GM19372 (cell line): ENCODE measurements around the gene CLEC18B.
"Not testable (repeated sequence)": the region's sequence is repeated elsewhere in the genome, so short reads cannot be mapped to it uniquely, and the experiment has no call there.

Source experiments
- ATAC-seq: cut with Tn5 transposase; IDR thresholded peaks from one replicate; pipeline ENCODE4 v1.9.1; 2021; ENCODE audit warnings: mild to moderate bottlenecking, low read depth, moderate library complexity; ENCODE audit not compliant: unreplicated experiment

The CLEC18B gene

DNA sequence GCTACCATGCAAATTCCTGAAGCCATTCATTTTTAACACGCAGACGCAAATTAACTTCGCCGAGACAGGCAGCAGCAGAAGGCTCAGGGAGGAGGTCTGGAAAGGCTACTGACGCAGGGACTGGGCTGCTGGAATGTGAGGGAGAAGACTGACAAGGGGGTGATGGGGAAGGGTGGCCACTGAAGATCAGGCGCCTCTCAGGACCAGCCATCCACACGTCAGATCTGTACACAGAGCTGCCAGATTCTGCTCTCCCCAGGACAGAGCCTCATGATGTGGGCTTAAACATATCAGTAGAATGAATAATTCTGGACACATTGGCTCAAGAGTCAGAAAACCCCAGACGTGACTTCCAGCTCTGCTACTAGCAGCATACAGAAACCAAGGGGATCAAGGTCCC is 25.6 kb upstream of the CLEC18B start:
- no peak for ATAC-seq

DNA sequence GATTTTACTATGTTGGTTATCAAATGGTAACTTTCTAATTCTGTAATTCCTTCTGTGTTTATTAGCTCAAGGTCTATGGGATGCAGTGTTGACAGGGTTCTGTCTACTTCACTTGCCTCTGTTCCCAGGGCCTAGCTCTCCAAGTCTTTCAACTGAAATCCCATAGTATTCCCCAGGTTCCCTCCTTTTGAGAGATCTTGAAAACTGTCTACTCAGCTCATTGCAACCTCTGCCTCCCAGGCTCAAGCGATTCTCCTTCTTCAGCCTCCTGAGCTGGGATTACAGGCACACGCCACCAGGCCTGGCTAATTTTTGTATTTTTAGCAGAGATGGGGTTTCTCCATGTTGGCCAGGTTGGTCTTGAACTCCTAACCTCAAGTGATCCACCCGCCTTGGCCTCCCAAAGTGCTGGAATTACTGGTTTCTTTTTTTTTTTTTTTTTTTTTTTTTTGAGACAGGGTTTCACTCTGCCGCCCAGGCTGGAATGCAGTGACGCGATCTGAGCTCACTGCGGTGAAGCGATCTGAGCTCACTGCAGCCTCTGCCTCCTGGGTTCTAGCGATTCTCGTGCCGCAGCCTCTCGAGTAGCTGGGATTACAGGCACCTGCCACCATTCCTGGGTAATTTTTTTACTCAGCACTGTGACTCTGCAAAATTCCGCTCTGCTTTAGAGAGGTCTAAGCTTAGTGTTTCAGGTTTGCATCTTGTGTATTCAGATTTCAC is 22.5 kb upstream of the CLEC18B start:
- ATAC-seq, result not testable (repeated sequence)

DNA sequence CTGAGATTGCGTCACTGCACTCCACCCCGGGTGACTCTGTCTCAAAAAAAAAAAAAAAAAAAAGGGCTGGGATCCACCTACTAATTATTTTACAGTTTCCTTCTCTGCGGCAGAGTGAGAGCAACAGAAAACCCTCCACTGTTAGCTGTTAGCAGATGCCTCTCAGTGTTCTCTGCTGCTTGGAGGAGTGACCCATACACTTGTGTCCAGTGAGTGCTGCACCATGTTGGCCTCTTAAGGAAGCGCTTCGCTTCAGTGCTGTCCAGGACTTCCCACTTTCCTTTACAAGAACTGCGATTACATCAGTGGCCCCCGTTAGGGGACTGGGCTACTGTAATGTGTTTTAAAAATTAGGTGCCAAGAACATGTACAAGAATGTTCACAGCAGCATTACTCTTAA is 18.4 kb upstream of the CLEC18B start:
- ATAC-seq, result no peak

DNA sequence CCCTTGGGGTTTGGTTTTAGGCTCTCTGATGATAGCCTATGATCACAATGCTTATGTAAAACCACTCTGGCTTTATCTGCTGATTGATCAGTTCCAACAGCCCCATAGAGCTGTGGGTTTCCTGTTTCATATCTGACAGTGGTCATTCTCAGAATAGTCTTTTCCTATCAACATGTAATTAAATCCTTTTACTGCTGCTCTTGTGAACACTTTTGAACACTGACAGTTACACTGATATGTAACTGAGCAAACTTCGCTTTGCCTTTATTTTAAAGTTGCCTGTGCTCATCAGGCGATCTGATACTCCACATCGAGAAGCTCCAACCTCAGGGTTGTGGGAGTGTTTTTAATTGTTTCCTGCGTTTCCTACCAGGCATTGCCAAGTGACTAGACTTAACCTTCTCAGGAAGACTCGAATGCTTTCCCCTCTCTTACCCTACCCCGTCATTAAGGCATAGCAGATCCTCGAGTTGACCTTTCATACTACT is 17.3 kb upstream of the CLEC18B start:
- no peak for ATAC-seq

DNA sequence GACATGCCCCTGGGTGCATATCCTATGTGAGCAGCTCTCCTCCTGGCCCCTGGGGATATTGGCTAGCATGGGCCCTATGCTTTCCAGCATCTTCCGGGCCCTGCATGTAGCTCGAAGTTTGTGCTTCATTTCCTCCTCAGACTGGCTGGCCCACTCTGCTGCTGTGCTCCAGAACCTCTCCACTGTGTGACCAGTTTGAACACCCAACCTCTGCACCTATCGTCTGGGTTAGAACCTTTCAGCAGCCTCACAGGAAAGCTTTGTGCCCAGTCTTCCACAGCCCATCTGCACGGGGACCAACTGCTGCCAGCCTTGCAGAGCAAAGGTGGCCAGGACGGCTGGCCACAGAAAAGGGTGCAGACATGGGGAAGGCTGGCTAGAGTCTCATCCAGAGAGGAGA is 10.2 kb upstream of the CLEC18B start:
- ATAC-seq, result no peak

DNA sequence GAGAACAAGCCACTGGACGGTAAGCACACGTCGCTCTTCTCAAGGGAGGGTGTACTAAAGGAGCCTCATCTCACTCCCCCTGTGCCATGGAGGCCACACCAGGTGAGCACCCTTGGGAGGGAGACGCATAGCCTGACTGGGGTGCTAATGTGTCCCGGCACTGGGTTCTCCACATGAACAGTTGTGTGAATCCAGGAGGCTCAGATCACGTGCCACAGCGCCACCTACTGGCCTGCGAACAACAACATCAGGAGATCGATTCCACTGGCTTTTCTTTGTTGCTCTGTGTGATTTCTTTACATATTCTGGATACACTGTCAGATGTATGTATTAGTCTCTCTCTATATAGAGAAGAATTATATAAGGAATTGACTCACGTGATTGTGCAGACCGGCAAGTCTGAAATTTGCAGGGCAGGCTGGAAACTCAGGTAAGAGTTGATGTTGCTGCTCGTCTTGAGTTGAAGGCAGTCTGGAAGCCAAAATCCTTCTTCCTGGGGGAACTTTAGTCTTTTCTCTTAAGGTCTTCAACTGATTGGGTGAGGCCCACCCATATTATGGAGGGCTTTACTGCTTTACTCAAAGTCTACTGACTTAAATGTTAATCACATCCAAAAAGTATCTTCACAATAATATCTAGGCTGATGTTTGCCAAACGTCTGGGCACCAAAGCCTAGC is 8.9 kb upstream of the CLEC18B start:
- ATAC-seq, result peak; percentile 73

DNA sequence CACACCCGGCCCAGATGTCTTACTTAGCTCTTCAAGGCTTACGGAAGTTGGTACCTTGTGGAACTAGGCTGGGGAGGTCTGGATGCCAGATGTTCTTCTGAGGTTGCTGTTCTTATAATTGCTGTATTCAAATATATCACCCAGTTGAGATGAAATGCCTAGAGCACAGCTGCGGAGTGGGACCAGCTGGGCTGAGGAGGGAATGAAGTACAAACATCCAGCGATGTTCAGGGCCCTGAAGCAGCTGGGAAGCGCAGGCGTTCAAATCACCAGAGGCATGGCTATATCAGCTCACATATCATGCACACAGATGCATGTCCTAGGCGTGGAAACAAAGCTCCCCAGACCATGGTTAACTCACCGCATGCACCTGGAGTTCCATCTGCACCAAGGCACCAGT is 7.2 kb upstream of the CLEC18B start:
- ATAC-seq, result not testable (repeated sequence)

DNA sequence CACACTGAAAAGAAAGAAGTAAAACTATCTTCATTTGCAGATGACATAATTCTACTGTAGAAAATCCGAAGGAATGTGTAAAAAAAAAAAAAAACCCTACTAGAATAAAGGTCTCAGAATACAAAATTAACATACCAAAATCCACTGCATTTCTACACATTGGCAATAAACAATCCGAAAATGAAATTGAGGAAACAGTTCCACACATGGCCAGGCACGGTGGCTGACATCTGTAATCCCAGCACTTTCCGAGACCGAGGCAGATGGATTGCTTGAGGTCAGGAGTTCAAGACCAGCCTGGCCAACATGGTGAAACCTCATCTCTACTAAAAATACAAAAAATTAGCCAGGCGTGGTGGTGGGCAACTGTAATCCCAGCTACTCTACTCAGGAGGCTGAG is 4.5 kb upstream of the CLEC18B start:
- ATAC-seq, result not testable (repeated sequence)

DNA sequence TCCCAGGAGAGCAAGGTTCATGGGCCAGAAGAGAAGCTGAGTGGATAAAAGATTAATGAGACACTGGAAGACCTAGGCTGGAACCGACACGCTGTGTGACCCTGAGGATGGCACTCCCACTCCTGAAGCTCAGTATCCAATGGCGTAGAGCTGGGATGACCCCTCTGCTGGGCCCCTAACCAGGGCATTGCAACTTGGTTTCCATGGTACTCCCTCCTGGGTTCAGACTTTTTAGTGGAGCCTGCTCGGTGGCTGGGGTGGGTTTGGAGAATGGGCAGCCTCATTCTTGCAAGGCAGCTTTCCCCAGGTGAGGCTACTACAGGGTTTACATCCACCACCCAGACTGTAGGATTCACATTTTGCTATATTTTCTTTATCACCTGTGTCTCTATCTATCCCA is 2.4 kb upstream of the CLEC18B start:
- ATAC-seq, result not testable (repeated sequence)

DNA sequence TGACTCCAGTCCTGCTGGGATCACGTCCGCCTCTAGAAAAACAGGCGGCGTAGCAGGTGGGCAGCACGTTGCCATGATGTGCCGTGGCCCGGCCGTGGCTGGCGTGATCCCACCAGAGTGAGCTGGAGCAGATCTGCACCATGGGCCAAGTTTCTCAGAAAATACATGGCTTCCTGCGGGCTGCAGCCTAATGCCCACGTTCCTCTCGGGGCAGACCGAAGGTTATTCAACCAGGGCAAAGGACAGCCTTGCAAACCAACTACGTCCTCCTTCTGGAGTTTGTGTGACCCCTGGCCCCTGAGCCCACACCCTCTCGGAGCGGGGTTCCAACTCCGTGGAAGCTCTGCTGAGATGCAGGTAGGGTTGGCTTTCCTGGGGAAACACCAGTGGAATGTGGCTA is 808 bp upstream of the CLEC18B start:
- not testable (repeated sequence) for ATAC-seq

DNA sequence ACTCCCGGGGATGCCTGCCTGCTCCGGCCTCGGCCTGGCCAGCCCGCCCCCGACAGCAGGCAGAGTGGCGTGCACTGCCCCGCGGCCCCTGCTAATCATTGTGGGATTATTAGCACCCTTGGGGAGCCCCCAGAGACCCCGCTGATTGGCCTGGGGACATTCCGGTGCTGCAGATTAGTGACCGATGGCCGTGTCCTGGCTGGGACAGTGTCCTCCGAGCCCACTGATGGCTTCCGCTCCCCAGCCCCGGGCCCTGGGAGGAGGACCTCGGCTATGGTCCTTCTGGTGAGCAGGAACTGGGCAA is 156 bp upstream of the CLEC18B start:
- not testable (repeated sequence) for ATAC-seq

DNA sequence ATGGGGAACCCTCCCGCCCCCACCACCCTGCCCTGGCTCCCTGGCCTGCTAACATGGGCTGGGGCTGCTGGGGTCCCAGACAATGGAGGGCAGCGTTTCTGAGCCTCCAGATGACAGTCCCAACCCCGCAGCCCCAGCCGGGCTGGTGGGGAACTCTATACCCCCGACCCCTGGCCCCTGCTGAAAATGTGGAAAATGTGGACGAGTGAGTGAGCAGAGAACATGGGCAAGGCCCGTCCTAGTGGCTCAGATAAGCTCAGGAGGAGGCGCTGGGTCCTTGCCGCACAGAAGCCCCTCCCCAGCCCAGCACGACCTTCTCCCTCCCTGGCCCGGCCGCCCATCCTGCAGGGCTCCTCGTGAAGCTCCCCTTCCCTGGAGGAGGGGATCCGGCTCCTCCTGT is 1.5 kb downstream of the CLEC18B start:
- ATAC-seq, result not testable (repeated sequence)

DNA sequence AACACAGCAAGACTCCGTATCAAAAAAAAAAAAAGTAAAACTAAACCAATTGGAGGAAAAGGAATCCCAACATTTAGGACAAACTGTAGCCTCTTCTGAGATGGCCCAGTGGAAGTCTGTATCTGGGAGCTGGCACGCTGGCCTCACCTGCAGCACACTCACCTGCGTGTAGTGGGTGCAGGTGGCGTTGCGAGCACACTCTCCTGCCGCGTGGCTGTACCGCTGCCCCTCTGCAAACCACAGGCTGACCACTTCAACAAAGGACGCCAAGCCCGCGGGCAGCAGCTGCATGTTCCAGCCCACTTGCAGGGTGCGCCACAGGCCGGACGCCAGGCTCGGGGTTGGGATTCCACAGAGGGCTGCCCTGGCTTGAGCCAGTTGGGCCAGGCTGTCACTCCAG is 3.4 kb downstream of the CLEC18B start:
- not testable (repeated sequence) for ATAC-seq

DNA sequence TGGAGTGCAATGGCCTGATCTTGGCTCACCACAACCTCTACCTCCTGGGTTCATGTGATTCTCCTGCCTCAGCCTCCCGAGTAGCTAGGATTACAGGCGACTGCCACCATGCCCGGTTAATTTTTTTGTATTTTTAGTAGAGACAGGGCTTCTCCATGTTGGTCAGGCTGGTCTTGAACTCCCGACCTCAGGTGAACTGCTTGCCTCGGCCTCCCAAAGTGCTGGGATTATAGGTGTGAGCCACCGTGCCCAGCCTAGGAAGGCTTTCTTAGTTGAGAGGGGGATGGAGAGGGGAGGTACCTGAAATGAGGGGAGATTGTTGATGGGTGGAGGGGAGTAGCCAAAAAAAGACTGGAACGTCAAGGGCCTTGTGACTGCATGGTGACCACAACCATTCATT is 7.4 kb downstream of the CLEC18B start:
- ATAC-seq, result not testable (repeated sequence)

DNA sequence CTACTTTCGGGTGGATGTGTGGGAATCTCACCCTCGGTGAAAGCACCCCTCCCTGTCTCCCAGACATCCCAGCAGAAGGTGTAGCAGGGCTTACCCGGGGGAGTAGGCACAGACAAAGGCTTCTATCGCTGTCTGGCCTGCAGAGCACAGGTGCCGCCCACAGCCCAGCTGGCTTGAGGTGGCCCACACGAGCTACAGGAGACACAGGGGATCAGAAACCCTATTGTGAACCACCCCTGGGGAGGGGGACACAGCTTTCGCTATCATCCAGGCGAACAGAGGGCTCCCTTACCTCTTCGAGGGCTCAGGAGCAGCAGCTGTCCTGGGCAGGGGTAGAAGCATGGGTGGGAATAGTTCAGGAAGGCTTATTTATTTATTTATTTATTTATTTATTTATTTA is 7.8 kb downstream of the CLEC18B start:
- ATAC-seq, result not testable (repeated sequence)

DNA sequence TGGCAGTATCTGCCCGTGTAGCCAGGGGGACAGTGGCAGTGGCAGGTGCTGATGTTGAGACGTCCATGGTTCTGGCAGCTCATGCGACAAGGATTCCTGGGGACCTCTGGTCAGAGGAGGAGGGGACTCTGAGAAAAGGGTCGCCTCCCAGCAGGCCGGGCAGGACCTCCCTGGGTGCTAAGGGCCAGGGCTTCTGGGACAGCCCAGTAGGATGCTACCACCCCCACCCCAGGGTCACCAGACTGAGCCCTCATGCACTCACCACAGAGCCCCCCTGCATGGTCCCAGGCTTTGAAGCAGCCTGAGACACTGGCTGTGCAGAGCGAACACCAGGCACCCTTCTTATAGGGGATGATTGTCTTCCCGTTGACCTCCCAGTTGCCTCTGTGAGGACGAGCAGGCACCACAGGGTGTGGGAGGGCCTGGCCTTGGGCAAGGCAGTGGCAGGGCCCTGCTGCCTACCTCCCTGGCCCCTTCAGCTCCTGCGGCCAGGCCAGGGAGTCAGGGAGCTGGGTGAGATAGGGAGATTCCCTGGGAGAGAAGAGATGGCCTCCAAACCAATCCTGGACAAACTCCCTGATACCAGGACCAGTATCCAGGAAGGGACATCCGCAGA is 8.4 kb downstream of the CLEC18B start:
- ATAC-seq, result not testable (repeated sequence)

DNA sequence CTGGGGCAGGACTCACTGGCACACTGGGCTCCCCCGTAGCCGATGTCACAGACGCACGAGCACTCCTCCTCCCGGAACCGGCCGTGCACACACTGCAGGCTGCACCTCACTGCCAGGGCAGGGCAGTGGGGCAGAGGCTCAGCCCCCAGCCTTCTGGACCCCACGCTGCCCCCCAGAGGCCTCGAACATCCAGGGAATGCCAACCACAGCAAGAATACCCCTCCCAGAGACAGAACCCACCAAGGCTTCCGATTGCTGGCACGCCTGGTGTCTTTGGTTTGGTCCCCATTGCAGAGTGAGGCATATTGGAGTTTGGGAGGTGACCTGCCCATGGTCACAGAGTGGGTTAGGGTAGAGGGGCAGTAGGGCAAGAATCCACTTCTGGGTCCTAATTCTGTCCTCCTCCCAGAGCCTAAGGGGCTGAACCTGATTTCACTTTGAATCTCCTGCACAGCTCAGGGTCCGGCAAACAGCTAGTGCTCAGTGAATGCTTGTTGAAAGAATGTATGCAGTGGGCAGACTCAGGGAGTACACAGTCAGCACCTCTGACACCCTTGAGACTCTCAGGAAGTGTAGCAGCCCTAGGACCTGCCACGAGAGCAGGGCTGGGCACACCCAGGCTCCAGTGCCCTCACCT is 9.0 kb downstream of the CLEC18B start:
- ATAC-seq, result not testable (repeated sequence)

DNA sequence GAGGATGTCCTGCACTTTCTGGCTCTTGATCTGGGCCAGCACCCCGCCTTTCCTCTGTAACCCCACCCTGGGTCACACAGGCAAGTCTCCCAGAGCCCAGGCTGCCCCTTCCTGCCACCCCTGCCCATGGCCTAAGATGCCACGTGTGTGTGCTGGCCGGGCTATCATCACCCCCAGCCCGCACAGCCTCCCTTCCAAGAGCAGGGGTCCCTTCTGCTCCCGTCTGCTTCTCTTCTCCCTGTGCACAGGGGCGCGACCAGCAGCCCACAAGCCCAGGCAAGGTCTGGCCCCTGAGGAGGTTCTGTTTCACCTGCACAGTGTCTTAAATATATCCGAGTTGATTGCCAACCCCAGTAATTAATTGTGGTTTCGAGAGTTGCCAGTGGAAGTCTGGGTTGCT is 10.3 kb downstream of the CLEC18B start:
- not testable (repeated sequence) for ATAC-seq

DNA sequence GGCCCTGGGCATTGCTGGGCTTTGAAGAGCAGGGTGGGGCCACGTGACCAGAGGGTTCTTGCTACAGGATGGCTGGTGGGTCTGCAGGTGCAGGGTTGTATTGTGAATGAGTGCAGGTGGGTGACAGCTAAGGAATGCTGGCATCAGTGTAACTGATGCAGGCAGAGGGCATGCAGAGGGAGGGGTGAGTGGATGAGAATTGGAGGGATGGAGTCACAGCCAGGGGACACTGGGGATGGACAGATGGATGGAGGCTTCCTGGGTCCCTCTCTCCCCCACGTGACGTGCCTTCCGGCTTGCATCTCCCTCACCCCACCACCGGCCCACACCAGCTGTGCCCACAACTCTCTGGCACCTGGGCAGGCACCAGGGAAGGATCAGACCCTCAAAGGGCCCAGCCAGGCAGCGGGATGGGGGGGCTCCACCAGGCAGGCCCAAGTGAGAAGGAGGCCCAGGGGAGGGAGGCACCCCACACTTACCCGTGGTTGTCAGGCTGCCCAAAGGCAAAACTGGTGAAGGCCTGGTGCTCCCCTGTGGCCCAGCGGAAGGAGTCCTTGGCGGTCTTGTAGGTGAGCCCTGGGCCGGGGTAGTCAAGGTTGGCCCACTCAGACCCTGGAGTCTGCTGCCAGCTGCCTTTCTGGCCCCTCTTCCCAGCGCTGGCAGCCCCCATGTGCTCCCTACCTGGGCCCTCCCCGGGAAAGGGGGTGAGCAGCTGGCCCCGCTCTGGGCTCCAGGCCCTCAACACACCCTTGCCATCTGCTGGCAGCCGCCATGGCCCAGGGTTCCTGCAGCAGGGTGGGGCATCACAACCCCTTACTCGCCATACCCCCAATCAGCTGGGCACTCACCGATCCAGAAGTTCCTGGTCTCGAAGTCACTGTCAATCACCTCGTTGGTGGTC is 11.0 kb downstream of the CLEC18B start:
- ATAC-seq, result not testable (repeated sequence)
